GM20000 (cell line): ENCODE measurements around the gene LINGO1.

Source experiments
- DNase-seq: peaks from one replicate; pipeline ENCODE4 v3.0.0; 2012; ENCODE audit warnings: low spot score
- TF ChIP-seq, protein P1 (sequence below): IDR thresholded peaks from 2 replicates; pipeline ENCODE4 v1.5.1; 2012; ENCODE audit warnings: mild to moderate bottlenecking, control low read depth; ENCODE audit errors: extremely low read depth, missing control alignments

LINGO1 gene

GRCh38 chr15:77595231-77595630, 37.5 kb downstream of the LINGO1 start:
- TF ChIP-seq, protein P1, sequence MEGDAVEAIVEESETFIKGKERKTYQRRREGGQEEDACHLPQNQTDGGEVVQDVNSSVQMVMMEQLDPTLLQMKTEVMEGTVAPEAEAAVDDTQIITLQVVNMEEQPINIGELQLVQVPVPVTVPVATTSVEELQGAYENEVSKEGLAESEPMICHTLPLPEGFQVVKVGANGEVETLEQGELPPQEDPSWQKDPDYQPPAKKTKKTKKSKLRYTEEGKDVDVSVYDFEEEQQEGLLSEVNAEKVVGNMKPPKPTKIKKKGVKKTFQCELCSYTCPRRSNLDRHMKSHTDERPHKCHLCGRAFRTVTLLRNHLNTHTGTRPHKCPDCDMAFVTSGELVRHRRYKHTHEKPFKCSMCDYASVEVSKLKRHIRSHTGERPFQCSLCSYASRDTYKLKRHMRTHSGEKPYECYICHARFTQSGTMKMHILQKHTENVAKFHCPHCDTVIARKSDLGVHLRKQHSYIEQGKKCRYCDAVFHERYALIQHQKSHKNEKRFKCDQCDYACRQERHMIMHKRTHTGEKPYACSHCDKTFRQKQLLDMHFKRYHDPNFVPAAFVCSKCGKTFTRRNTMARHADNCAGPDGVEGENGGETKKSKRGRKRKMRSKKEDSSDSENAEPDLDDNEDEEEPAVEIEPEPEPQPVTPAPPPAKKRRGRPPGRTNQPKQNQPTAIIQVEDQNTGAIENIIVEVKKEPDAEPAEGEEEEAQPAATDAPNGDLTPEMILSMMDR, result no peak
- DNase-seq, result no peak

DNA sequence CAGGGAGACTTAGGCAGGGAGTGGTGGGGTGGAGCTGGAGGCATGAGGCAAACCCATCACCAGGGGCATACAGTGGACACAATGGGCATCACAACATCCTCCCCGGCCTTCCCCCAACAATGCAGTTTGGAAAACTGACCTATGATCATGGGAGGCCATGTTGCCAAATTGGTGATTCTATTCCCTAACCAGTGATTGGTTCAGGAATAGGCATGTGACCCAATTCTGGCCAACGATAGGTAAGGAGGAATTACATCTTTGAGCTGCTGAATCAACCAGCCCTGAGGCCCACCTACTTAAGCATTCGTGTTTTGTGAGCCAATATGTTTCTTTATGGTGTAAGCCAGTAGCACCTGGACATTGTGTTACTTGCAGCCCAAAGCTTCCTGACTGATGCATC, 40.0 kb downstream of the LINGO1 start:
- TF ChIP-seq, protein P1, result no peak
- no peak for DNase-seq

DNA sequence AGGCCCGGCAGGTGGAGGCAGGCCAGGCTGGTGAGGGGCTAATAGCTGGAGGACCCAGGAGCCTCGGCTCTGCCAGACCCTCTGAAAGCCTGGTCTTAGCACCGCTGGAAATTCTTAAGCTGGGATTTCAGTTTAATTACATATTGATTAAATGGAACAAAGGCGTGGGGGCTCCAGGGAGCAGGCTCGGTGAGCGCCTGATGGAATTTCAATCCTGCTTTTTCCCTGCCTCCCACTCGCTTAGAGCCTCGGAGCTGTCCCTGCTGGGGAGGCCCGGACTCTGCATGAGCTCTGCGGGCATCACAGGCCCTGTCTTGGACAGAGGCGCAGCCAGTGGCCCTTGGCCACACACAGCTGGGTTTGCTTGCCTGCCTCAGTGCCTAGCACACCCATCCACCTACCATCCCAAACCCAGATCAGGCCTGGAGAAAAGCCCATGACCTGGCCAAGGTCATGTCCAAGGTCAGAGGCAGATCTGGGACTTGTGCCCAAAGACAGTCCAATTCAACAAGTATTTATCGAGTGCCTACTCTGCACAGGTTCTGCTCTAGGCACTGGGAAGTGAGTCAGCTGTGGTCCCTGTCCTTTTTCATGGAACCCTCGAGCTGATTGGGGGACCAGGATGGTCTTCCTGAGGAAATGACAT, 40.6 kb downstream of the LINGO1 start:
- TF ChIP-seq, protein P1, result no peak
- no peak for DNase-seq

DNA sequence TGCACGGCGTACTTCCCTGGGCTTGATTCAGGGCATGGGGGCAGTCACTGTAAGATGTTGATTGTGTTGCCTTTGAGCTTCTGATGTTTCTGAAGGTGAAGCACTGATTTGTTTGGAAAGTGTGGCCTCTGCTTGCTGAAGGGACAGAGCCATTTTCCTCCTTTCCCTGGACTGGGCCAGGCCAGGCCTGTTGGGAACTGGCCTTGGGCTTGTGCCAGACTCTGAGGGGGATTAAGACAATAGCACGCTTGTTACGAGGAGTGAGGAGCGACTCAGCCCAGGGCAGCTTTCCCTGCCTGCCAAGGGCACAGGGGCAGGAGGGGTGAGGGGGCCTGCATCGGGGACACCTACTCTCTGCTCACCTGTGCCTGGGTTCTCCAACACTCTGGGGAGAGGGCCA, 42.9 kb downstream of the LINGO1 start:
- TF ChIP-seq, protein P1, result no peak
- DNase-seq, result no peak

DNA sequence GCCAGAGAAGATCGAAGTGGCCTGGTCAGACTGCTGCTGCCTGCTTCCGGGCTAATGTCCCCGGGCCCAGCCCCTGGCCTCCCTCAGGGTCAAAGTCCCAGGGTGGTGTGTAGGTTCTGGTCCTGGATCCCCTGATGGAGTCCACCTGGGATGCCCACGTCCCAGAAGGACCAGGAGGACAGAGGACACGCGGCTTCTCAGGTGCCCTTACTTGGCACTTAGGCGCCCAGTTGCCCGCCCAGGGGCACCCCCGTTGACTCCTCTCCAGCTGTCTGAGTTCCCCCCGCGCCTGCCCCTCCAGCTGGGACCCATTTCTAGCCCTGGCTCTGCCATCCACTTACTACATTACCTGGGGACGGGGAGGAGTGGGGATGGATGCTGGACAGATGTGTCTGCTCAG, 44.6 kb downstream of the LINGO1 start:
- no peak for DNase-seq
- TF ChIP-seq, protein P1, result no peak

GRCh38 chr15:77584691-77585090, 48.0 kb downstream of the LINGO1 start:
- no peak for DNase-seq
- TF ChIP-seq, protein P1, result no peak

DNA sequence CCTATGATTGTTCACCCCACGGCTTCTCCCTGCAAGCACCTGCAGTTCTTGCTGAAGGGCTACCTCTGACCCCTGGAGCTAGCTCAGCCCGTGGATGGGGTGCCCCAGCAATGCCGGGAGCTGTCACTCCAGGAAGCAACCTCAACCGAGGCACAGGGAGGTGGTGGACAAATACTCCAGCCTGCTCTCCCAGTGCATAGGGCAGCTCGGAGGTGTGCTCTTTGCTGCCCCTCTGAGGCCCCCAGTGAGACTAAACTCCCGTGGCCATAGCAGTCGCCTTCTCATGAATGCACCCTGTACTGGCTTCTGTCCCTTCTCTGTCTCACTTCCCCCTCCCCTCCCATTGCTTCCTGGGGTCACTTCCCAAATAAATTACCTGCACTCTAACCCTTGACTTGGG, 48.5 kb downstream of the LINGO1 start:
- TF ChIP-seq, protein P1, result no peak
- DNase-seq, result no peak
